CD4-positive, alpha-beta T cell treated with Interleukin-4 for 4 hours (primary cell): Measurements from ENCODE around the gene SEC16A.

Experiments used
- DNase-seq: peaks from one replicate; pipeline ENCODE4 v3.0.0-alpha.2; 2020

The SEC16A gene

DNA sequence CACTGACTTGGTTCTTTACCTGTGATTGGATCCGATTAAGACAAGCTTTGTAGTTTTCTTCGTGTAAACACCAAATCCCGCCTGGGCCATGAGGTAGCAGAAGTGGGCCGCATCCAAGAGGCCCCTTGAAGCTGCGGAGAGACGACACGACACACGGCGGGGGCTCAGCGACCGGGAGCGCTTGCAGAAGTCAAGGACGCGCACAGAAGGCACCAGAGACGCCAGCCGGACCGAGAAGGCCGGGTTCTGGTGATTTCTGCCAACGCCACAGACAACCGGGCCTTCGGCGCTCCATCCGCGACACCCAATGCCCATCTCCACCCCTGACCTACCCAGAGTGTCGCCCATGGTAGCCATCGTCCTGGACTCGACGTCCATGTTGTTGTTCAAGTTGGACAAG lies 23.4 kb downstream of the SEC16A start:
- DNase-seq, result no peak

DNA sequence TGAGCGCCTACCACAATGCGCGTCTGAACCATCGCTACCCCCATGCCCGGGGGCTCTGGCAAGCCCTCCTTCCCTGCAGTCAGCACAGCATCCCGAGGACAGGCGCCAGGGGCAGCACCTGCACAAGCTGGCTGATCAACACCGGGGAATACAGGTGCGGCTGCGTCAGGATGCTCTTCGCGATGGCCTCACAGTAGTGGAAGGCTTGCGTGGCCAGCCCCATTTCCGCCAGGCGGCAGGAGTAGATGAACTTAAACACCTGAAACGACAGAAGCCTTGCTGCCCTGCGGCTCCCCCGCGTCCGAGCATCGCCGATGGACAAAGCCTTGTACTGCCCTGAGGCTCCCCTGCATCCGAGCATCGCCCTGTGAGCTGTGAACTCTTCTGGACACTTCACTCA lies 25.5 kb downstream of the SEC16A start:
- no peak for DNase-seq

DNA sequence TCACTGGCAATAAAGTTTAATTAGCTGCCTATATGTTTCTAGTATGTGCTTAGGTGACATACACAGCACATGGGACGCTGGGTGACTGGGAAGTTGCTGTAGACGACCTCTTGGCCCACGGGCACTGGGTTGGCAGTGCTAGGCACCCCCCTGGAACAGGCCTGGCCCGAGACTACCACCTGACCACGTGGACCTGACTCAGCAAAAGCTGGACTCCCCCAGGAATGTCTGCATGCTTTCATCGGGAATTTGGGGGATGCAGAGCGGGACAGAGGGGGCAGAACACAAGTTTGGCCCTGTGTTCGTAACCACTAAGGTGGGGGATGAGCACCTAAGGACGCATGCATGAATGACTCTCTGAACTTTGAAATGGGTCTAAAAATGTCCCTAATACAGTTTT lies 26.6 kb downstream of the SEC16A start:
- DNase-seq, result no peak

DNA sequence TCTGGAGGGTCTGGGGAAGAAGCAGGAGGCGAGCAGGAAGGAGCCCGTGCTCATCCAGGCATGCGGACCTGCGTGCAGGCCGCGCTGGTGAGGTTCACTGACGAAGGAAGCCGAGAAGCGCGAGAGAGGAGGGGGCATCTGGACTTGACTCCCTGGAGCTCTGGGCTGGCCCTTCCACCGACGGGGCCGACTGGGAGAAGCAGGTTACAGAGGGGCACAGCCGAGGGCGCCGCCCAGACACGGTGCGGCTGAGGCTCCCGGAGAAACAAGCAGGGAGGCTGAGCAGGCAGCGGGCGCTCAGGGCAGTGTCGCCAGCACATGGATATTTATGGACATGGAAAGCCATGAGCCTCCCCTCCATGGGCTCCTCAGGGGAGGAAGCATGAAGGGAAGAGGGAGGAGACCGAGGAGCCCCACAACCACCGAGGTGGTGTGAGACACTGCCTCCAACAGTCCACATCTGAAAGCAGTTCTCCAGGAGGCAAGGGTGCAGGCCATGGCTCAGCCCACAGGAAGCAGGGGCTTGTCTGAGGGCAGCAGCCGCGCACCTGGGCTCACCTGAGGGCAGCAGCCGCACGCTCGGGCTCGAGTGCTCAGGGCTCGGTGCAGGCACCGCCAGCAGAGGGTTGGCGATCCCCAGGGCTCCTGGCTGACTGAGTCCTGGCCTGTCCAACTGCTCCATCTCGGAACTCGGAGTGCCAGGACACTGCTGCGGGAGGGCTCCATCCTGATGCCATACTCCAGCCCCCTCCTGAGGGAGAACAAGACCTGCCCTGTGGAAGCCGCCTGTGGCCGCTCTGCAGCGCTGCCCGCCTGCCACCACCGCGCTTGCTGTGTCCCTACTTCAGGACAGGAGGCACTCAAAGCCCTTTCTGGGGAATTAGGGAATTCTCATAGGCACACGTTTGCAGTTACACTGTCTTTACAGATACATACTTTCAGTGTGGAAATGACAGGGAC lies 27.5 kb downstream of the SEC16A start:
- DNase-seq, result no peak

DNA sequence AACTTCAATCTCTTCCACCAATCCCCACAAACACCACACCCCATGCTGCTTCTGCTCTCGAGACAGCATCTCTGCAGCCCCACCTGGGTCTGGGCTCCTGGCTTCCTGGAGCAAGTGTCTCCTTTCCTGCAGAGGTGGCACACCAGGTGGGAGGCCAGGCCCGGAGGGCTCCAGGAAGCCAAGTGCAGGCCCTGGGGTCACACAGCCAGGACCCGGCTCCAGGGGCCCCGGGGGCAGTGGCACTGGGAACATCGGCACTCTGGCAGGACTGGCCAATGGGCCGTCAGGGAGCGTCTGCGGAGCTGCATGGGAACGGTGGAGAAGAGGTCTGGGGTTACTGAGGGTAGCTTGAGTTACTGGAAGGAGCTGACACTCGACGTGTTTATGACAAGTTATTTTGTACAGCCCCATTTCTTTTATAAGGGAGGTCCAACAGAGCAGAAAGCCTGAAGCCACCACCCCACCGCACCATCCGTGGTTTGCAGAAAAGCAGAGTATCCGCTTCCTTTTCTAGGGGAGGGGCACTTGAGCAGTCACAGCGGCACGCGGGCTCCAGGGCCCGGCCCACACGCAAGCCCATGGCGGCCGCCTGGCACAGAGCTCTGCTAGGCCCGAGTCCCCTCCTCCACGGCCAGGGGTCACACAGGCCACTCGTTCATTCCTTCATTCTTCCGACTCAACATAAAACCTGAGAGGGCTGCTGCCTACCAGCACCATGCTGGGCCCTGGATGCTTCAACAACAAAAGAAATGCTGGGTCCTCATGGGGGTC lies 28.6 kb downstream of the SEC16A start:
- no peak for DNase-seq

DNA sequence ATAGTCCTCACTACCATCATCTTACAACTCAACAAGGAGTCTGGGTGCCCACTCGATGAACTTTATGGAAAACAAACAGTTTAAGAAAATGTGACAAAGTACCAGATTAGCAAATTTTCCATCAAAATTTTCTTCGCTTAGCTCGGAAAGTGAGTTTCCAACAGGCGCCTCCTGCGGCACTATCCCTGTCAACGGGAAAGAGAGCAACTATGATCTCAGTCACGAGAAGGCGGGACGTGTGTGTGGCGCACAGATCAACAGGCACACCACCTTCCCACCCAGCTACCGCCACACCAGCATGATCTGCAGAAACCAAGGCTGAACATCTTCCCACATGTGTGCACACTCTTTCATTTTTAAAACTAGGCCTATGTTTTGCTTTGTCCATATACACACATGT lies 29.5 kb downstream of the SEC16A start:
- no peak for DNase-seq

DNA sequence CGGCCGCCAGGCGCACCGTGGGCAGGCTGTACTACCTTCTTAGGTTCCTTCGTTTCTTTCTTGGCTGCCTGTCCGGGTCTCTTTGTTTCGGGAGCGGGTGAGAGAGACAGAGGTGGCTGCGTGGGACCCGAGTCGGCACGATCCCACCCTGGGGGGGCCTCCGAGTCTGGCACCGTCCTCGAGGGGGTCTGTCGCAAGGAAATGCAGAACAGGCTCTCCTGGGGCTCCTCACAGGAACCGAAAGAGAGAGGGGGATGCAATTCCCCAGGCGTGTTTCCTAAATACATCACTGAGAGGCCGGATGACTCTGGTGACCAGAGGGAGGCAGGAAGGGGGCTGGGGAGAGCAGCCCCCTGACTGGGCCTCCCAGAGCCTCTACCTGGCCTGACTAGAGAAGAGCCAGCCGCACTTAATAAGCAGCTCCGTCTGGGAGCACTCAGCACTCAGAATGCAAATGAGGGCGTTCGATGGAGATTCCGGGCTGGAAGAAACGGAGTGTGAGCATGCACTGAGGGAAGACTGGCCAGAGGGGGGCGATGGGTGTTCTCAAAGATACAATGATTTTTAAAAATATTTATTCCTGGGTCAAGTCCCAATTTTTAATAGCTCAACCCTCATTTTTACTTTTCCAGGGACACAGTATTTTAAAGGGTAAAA lies 31.5 kb downstream of the SEC16A start:
- no peak for DNase-seq

DNA sequence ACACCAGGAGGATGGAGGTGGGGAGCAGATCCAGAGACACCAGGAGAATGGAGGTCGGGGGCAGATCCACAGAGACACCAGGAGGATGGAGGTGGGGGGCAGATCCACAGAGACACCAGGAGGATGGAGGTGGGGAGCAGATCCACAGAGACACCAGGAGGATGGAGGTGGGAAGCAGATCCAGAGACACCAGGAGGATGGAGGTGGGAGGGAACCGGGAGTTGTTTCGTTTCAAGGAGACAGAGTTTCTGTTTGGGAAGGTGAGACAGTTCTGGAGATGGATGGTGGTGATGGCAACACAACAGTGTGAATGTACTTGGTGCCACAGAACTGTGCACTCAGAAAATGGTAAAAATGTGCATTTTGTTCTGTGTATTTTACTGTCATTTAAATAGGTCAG lies 34.2 kb downstream of the SEC16A start:
- DNase-seq, result no peak

DNA sequence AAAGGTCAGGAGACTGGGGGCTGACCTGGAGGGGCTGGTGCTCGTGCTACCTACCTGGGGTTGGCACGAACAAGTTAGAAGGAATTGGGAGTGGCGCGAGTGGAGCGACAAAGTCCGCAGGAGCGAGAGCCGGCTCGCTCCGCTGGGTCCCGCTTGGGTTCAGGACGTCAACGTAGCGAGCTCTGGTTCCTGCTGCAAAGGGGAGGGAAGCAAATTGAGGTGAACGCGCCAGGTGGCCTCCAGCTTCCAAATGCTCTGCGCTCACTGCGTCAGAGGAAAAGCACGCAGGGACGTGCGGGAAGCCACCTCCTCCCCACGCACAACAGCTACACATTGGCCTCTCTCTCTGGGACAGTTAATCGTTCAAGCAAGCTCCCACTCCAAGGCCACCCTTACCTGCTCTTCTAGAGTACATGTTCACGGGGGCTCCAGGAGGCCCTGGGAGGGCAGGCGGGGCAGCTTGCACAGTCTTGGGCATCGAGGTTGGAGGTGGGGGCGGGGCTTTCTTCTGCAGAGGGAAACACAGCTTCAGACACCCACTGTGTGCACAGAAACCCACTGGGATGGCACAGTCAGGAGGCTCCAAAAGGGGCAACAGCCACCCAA lies 35.6 kb downstream of the SEC16A start:
- no peak for DNase-seq

DNA sequence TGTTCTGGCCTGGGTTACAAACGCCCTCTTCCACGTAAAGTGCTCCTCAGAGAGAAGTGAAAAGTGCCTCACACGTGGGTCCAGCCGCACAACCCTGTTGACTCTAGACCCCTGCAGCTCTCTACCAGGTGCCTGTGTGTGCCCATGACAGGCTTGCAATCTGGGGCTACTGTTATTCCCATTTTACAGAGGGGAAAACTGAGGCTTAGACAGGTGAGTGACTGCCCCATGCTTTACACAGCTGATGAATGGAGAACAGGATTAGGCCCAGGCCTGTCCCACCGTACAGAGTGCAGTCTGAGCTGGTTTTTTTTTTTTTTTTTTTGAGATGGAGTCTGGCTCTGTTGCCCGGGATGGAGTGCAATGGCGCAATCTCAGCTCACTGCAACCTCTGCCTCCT lies 37.0 kb downstream of the SEC16A start:
- no peak for DNase-seq

DNA sequence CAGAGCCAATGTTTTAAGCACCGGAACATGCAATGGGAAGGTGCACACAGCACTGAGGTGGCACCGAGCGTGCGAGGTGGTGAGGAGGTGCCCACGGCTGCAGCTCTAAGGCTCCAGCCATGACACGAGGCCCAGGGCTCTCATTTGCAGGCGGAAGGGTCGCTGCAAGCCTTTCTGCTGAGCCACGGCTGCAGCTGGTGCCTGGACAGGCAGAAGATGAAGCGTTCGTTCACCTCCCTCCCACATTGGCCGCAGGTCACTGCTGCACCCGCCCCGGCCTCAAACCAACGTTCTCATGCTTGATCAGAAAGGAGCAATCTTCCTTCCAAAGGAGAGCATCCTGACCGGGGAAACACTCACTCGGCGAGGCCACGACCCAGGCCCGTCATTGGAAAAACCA lies 38.7 kb downstream of the SEC16A start:
- DNase-seq, result no peak

DNA sequence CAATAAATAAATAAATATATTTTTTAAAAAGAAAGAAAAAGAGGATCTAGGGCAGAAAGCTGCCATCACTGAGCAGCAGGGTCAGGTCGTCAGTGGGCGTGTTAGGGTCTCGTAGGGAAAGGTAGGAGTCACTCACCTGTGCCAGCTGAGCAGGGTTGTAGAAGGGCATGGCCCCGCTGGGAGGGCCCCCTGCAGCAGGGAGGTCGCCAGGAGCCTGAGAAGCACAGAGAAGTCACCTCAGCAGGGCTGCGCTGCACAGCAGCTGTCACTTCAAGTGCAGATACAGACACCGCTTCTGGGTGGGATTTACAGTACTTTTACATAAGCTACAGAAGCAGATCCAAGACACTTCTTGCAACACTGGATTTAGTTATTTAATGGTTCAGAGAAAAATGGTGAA lies 39.2 kb downstream of the SEC16A start:
- no peak for DNase-seq

DNA sequence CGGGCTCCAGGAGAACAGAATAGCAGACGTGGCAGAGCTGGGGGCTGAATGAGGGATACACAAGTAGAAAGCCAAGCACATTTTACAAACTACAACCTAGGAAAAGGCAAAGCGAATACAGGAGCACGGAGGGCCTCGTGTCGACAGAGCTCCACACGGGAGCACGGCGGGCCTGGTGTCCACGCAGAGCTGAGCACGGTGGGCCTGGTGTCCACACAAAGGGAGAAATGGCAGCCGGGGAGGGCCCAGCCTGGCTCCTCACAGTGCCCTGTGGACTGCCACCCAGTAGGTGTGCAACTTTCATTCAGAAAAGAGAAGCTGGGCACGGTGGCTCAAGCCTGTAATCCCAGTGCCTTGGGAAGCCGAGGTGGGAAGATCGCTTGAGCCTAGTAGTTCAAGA lies 39.8 kb downstream of the SEC16A start:
- no peak for DNase-seq

DNA sequence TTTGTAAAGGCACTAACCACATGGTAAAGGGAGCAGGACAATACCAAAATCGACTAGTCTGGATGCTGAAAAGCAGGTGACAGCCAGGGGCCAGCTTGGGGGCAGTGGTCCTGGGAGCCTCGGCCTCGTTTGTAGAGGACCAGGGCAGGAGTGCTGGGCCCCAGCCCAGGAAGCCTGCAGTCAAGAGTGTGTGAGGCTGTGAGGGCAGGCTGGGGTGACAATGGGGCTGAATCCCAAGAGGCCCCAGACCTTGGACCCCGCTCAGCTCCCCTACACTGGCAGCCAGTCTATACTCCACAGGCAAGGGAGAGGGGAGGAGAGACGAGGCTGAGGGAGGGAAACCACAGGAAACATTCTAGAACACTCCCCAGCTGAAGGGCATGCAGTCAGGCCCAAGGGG lies 40.6 kb downstream of the SEC16A start:
- DNase-seq, result no peak

DNA sequence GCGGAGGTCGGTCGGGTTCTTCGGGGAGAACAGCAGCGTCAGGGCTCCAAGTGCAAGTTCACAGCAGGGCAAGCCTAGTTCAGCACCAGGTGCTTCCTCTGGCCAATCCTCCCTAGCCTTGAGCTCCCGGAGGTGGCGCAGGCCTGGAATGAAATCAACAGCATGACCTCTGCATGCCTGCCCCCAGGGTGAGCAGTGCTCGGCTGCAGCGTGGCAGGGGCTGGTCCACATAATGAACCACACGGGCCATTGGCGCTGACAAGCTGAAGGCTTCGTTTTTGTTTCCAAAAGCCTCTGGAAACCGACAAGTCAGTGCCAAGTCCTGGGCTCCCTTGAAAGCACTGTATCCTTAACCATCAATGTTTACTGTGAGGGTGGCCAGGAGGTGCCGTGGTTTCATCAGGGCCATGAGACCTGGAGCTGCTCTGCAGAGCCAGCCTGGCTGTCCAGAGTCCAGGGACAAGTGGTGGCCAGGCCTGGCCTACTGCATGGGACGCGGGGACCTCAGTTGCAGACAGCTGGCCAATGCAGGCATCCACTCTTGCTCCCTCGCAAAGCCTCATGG lies 41.1 kb downstream of the SEC16A start:
- DNase-seq, result no peak

DNA sequence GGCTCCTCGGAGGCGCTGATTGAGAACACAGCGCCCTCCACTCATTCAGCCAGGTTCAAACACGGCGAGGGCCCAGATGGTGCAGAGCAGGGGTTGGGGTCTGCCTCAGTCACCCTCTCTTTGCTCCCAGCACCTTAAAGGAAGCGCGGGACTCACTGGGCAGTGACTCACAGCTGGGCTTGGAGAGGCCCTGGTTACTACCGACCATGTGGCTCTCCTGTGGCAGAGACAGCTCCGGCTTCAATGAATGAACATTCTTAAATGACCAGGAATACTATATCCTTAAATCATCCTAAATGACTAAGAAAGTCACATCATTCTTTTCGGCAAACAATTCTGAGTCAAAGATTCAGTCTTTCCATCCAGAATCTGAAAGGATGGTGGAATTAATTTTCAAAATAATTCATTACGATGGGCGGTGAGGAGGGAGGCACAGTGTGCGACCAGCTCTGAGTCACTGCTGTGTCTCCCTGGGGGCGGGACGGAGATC lies 41.6 kb downstream of the SEC16A start:
- DNase-seq, result no peak

DNA sequence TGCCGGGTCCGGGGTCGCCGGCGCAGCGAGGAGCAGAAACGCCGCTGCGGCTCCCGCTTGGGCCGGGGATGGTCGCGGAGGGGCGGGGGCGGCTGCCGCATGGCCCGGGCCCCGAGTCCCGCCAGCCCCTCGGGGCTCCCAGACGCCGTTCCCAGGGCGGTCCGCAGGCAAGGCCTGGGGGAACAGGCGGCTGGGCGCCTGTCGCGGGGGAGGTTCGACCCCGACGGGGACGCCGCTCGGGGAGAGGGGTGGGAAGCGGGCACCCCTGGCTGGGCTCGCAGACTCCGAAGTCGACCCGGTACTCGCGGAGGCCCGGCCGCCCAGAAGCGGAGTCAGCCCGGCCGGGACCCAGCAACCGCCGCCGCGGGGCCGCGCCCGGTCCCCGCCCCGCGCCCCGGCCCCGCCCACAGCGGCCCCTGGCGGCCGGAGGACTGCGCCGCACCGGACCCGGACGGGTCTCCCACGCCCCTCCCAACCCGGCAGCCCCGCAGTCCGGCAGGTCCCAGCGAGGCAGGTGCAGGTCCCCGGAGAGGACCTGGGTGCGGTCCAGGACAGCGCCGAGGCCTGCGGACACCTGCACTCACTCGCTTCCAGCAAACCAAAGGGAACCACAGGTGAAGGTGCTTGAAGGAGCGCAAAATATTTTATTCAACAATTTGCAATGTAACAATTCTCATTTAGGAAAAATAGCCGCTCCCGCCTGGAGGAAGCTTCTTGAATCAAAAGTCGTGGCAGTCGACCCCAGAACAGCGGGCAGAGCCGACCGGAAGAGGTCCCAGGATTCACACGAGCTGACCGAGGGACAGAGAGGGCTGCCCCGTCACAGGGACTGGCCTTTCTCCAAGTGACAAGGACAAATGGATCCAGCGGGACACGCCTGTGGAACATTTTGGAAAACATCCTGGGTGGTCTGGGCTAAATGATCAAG lies 43.1 kb downstream of the SEC16A start, which contains the start of gene INPP5E:
TSS of gene INPP5E (minus strand) at position 365 of the 928 bp plus-strand sequence. CDS start 426 bp downstream, outside the sequence.
- DNase-seq, result peak; percentile 76

DNA sequence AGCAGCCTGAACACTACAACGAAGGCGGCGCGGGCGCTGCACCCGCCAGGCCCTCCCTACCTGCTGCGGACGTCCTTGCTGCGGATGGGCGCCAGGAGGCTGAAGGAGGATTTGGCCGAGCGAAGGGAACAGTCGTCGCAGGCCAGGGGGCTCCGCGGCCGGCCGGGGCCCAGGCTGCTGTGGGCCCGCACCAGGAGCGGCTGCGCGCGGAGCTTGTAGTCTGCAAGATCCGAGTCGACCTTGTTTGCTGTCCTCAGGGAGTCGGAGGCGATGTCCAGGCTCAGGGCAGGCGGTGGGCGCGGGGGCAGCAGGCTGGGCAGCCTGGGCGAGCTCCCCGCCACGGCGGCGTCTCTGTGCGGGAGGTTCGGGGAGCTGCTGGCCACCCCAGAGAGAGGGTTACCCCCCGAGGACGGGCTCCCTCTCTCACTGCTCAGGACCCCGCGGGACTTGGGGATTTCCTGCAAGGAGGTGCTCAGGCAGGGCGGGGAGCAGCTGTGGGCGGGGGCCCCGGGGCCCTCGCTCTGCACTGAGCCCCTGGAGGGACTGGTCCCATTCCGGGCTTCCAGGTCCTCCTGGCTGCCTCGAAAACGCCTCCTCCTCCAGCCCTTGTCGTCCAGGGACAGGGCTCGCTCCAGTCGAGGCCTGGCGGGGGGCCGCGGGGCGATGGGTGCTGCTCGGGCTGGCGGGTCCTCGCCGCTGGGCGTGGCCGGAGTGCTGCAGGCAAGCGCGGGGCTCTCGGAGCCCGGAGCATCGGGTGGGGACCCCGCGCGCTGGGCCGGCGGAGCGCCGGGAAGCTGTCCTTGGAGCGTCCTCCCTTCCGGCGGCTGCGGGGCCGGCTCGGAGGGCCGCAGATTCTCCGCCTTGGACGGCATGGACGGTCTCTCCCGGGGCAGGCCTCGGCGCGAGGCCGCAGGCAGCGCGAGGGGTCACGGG lies 44.0 kb downstream of the SEC16A start:
- peak; percentile 52 for DNase-seq

DNA sequence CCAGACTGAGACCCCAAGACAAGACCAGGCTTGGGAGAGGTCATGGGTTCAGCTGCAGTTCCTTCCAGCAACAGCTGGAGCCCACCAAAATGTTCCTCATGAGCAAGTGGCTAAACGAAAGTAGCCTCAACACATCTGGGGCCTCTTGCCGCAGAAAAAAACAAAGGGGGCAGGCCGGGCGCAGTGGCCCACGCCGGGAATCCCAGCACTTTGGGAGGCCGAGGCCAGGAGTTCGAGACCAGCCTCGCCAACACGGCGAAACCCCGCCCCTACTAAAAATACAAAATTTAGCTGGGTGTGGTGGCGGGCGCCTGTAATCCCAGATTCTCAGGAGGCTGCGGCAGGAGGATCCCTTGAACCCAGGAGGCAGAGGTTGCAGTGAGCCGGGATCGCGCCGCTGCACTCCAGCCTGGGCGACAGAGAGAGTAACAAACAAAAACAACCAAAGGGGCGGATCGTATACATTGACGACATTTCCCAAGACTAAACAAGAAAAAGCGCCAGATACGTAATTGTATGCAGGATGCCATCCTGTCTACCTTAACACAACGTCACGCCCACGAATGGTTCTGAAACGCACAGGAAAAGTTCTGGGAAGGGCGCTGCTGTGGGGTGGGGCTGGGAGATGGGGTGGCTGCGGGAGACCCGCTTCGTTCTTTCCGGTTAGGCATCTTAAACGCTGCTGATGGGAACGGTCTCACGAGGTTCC lies 44.8 kb downstream of the SEC16A start:
- DNase-seq, result peak; percentile 6
